Osteocyte (in vitro differentiated cells): Measurements from ENCODE around the gene METRN. TPM values are rescaled to one million over a fixed set of nuclear protein-coding genes. Genes with fewer than 3 reads are reported as not detected.

Experiments
- DNase-seq: peaks from one replicate; pipeline ENCODE4 v3.0.0; 2021; ENCODE audit warnings: mixed read lengths; ENCODE audit not compliant: unreplicated experiment; ENCODE audit errors: extremely low spot score
- H3K27ac Mint-ChIP-seq: one replicate; pipeline ENCODE4 v1.8.0; 2021; ENCODE audit warnings: mild to moderate bottlenecking, mixed read lengths; ENCODE audit not compliant: unreplicated experiment
- H3K27me3 Mint-ChIP-seq: one replicate; pipeline ENCODE4 v1.8.0; 2021; ENCODE audit warnings: mixed read lengths; ENCODE audit not compliant: unreplicated experiment
- H3K36me3 Mint-ChIP-seq: one replicate; pipeline ENCODE4 v1.8.0; 2021; ENCODE audit warnings: mixed read lengths; ENCODE audit not compliant: unreplicated experiment
- H3K4me1 Mint-ChIP-seq: one replicate; pipeline ENCODE4 v1.8.0; 2021; ENCODE audit warnings: mixed read lengths; ENCODE audit not compliant: unreplicated experiment
- H3K4me3 Mint-ChIP-seq: one replicate; pipeline ENCODE4 v1.8.0; 2021; ENCODE audit warnings: mild to moderate bottlenecking, moderate library complexity, mixed read lengths; ENCODE audit not compliant: unreplicated experiment
- H3K9me3 Mint-ChIP-seq: one replicate; pipeline ENCODE4 v1.8.0; 2021; ENCODE audit warnings: mixed read lengths; ENCODE audit not compliant: unreplicated experiment
- total RNA-seq: library from RNA; stranded (reverse); gene quantifications from 2 replicates; pipeline ENCODE4 v1.2.1, GENCODE V29; 2021
- TF ChIP-seq, protein P1 (sequence below): fragments of 200-600 bp; sonication (generic); IDR thresholded peaks from 2 replicates; pipeline ENCODE4 v1.5.0; 2021; ENCODE audit warnings: antibody characterized with exemption, mild to moderate bottlenecking, moderate library complexity

Gene METRN
- total RNA-seq, 1 donor from 2014 or later: 49.7 TPM

DNA sequence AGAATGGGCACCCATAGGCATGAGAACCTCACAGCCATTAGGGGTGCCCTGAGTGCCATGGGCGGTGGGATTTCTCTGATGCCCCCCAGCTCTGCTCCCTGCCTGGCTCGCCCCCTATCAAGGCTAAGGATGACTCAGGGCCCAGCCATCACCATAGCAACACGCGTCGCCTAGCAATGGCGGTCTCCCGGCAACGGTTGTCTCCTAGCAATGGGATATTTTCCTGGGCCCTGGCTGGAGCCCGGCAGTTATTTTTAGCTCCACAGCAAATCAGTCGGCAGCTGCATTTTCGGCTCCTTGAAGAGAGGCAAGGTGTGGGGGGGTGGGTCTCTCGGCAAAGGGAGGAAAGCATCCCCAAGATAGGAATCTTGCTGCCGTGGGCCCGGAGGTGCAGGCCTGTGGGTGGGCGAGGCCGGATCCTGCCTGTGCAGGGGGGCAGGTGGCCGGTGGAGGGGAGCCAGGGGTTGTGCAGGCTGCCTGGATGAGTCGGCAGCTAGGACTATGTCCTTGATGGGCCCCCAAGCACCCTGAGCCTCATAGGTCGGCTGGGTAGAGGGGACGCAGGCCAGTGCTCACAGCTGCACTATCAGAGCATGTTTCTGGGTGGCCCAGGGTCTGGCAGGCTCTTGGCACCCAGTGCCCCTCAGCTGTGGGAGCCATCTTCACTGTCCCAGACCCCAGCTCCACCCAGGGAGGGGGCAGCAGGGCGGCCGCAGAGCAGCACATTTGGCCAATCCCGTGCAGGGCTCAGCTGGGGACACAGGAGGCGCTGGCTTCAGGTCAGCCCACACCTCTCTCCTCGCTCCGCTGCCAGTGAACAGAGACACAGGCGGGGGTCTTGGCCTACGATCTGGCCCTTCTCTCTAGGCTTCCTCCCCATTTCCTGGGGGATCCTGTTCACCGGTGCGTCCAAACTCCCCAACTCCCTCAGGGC lies 5.1 kb upstream of the METRN start:
- peaks cover 19% of the 10 kb centered on the region for H3K27me3 Mint-ChIP-seq
- no peak overlapping the region for H3K27ac Mint-ChIP-seq

DNA sequence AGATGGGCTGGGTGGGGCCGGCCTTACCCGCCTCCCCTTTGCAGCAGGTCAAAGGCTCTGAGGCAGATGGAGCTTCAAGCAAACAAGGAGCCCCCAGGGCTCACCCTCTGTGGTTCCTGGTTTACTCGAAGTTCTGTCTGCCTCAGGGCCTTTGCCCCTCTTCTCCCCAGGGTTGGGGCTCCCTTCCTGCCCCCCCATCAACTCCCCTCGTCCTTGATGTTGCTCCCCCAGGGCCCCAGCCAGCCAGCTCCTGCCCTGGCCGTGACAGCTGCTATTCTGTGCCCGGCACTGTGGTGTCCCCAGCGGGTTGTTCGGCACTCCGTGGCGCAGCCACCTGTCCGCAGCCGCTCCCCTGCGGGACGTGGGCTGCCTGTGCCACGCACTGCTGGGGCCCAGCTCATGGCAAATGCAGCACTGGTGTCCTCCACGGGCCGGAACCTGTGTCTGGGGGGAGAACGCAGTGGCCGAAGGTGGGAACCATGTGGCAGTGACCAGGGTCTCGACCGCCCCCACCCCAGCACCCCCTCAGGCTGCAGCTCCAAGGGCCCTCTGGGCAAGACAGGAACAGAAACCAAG lies 4.3 kb upstream of the METRN start:
- peaks cover 19% of the 10 kb centered on the region for H3K27me3 Mint-ChIP-seq
- peaks cover 40% of the 10 kb centered on the region for H3K4me1 Mint-ChIP-seq
- no peak overlapping the region for H3K4me3 Mint-ChIP-seq
- no peak overlapping the region for H3K27ac Mint-ChIP-seq
- TF ChIP-seq, protein P1, sequence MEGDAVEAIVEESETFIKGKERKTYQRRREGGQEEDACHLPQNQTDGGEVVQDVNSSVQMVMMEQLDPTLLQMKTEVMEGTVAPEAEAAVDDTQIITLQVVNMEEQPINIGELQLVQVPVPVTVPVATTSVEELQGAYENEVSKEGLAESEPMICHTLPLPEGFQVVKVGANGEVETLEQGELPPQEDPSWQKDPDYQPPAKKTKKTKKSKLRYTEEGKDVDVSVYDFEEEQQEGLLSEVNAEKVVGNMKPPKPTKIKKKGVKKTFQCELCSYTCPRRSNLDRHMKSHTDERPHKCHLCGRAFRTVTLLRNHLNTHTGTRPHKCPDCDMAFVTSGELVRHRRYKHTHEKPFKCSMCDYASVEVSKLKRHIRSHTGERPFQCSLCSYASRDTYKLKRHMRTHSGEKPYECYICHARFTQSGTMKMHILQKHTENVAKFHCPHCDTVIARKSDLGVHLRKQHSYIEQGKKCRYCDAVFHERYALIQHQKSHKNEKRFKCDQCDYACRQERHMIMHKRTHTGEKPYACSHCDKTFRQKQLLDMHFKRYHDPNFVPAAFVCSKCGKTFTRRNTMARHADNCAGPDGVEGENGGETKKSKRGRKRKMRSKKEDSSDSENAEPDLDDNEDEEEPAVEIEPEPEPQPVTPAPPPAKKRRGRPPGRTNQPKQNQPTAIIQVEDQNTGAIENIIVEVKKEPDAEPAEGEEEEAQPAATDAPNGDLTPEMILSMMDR: no peak
- DNase-seq: no peak
- no peaks in the 10 kb centered on the region for H3K9me3 Mint-ChIP-seq
- H3K36me3 Mint-ChIP-seq: no peaks in the 10 kb centered on the region

More for the DNA sequence above, 5.1 kb upstream of the METRN start:
- Mint-ChIP-seq H3K36me3 (no peaks in the 10 kb centered on the region), H3K4me1 (peaks cover 40% of the 10 kb centered on the region), H3K9me3 (no peaks in the 10 kb centered on the region), H3K4me3 (no peak overlapping the region)
- TF ChIP-seq, protein P1: no peak
- DNase-seq: no peak

DNA sequence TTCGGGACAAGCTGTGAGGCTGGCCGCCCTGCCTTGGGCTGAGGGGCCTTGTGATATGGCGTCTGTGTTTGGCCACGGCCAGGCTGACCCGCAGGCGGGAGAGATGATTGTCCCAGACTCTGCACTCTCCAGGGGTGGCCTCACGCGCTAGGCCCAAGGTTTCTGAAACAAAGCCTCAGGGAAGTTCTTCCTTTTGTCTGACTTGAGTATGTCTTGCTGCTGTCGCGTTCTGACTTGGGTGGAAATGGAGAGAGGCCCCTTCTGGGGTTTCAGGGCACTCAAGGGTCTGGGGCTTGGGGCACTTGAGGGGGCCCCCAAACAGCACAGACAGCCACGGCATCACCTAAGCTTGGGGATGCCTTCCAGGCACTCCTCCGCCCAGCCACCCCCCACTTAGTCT lies 3.8 kb upstream of the METRN start:
- Mint-ChIP-seq H3K4me1 (peaks cover 43% of the 10 kb centered on the region), H3K27me3 (peaks cover 19% of the 10 kb centered on the region), H3K9me3 (no peaks in the 10 kb centered on the region), H3K36me3 (no peaks in the 10 kb centered on the region), H3K4me3 (no peak overlapping the region), H3K27ac (no peak overlapping the region)
- TF ChIP-seq, protein P1: no peak
- no peak for DNase-seq

DNA sequence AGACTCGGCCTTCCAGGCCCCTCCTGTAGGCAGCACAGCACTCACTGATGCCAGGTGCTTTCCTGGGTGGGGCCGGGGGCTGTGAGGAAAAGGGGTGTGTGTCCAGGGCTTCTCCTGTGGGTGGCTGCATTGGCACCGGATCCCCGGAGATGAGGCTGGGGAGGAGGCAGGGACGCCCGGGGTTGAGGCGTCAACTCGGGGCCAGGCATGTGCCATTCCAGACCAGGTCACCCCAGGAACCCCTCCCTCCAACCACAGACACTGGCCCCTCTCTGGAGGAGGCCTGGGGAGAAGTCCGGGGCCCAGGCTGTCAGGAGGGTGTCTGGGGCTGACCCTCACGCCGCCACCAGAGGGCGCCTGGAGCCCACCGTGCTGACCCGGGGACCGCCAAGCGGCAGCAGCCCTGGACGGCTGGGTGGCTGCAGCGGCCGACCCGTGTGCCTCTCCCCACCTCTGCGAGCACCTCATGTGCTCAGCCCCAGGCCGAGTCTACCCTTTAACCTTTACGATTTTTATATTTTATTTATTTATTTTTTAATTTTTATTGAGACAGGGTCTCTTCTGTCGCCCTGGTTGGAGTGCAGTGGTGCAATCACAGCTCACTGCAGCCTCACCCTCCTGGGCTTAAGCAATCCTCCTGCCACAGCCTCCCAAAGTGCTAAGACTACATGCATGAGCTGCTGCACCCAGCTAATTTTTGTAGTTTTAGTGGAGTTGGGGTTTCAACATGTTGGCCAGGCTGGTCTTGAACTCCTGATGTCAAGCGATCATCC lies 3.2 kb upstream of the METRN start:
- Mint-ChIP-seq H3K27me3 (peaks cover 13% of the 10 kb centered on the region), H3K27ac (no peak overlapping the region), H3K4me3 (no peak overlapping the region), H3K9me3 (no peaks in the 10 kb centered on the region), H3K36me3 (no peaks in the 10 kb centered on the region), H3K4me1 (peaks cover 41% of the 10 kb centered on the region)
- peak; percentile 94 for DNase-seq
- TF ChIP-seq, protein P1: peak; percentile 95
